ENCODE data around the gene C5AR1. TPM values are rescaled to one million over a fixed set of nuclear protein-coding genes. Genes with fewer than 3 reads are reported as not detected.

The C5AR1 gene
- total and polyA plus RNA-seq, 9 of the 15 experiments (the other 6 are each of a cell fraction or from before 2014, with no cell fraction given): 0.06 to 1.6 (median 0.28) TPM; not detected in 3

GRCh38 chr19:47273313-47274070 lies 36.2 kb upstream of the C5AR1 start (continued):
- TF ChIP-seq ZFP91 (CRISPR knock-in tag; IDR thresholded peaks at IDR 0.05) (no peak), HDAC1 (IDR thresholded peaks at IDR 0.05) (peak in 1 of 2 experiments; percentile 17; a peak in 2 of 4 replicates), ZNF586 (CRISPR knock-in tag; conservative IDR thresholded peaks at IDR 0.05) (no peak), FOXM1 (IDR thresholded peaks at IDR 0.05; ENCODE audit: low read depth) (peak; percentile 13; the same call in 1 of the 2 replicates), FOXM1 (CRISPR knock-in tag; IDR thresholded peaks at IDR 0.05; ENCODE audit: low read depth) (peak; percentile 91; the same call in 1 of the 2 replicates), HMBOX1 (IDR thresholded peaks at IDR 0.05) (no peak; the same call in 1 of the 2 replicates), XRCC3 (IDR thresholded peaks at IDR 0.05) (no peak), ELF2 (CRISPR knock-in tag; IDR thresholded peaks at IDR 0.05) (peak; percentile 82), ZNF583 (CRISPR knock-in tag; IDR thresholded peaks at IDR 0.05) (no peak), CBFB (CRISPR knock-in tag; IDR thresholded peaks at IDR 0.05) (no peak), NKRF (IDR thresholded peaks at IDR 0.05; ENCODE audit: borderline replicate concordance) (peak; percentile 74), BACH1 (tag; IDR thresholded peaks at IDR 0.05) (no peak), ETV1 (tag; conservative IDR thresholded peaks at IDR 0.05; ENCODE audit: low read depth) (peak; percentile 50; the same call in 1 of the 2 replicates), CXXC5 (CRISPR knock-in tag; IDR thresholded peaks at IDR 0.05) (peak; percentile 67), ZNF561 (CRISPR knock-in tag; conservative IDR thresholded peaks at IDR 0.05) (no peak), SIX5 (IDR thresholded peaks at IDR 0.05; ENCODE audit: borderline replicate concordance in 1 of 2, insufficient read depth in 1 of 2, low read depth in 1 of 2, low read length in 2 of 2) (no peak)
- TF ChIP-seq, protein P1, sequence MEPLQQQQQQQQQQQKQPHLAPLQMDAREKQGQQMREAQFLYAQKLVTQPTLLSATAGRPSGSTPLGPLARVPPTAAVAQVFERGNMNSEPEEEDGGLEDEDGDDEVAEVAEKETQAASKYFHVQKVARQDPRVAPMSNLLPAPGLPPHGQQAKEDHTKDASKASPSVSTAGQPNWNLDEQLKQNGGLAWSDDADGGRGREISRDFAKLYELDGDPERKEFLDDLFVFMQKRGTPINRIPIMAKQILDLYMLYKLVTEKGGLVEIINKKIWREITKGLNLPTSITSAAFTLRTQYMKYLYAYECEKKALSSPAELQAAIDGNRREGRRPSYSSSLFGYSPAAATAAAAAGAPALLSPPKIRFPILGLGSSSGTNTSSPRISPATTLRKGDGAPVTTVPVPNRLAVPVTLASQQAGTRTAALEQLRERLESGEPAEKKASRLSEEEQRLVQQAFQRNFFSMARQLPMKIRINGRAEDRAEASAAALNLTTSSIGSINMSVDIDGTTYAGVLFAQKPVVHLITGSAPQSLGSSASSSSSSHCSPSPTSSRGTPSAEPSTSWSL (CRISPR knock-in tag; IDR thresholded peaks at IDR 0.05; ENCODE audit: borderline replicate concordance): no peak

Data from K562 (cell line).